ENCODE results near the gene BCAS1. TPM values are rescaled to one million over a fixed set of nuclear protein-coding genes. Genes with fewer than 3 reads are reported as not detected.

Gene BCAS1
- total and polyA plus RNA-seq, 10 of the 15 experiments (the other 5 are each of a cell fraction or from before 2014, with no cell fraction given): 0.21 to 1.4 (median 0.55) TPM

DNA sequence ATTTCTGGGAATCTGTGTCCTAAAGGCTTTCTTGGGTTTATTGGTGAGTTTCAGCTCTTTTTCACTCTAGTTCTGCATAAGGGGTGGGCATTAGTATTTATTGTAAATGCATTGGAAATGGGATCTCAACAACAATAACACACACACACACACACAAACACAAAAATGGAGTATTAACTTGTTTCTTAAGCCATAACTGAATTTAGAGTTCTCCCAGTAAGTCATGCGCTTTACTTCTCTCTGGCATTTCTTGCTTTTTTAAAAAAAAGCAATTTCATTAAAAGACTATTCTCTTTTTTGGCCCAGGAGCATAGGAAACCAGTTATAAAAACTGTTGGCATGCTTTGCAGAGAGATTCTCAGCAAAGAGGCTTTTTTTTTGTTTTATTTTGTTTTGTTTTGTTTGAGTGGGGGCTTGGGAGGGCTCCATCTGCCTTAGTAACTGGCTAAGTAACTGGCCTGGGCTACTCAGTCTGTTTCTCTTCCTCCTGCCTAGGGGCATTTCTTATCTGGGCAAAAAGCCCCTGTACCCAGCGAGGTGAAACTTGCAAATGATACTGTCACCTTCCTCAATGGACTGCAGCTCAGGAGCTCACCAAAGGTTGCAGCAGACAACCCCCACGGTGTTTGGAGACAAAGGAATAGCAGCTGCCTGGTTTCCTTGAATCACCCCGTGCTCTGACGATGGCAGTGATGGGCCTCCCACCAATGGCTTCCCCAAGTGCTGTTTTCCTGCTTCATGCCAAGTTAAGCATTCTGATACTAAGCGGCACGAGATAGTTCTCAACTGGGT lies 128.5 kb downstream of the BCAS1 start (continued):
- TF ChIP-seq, protein P1, sequence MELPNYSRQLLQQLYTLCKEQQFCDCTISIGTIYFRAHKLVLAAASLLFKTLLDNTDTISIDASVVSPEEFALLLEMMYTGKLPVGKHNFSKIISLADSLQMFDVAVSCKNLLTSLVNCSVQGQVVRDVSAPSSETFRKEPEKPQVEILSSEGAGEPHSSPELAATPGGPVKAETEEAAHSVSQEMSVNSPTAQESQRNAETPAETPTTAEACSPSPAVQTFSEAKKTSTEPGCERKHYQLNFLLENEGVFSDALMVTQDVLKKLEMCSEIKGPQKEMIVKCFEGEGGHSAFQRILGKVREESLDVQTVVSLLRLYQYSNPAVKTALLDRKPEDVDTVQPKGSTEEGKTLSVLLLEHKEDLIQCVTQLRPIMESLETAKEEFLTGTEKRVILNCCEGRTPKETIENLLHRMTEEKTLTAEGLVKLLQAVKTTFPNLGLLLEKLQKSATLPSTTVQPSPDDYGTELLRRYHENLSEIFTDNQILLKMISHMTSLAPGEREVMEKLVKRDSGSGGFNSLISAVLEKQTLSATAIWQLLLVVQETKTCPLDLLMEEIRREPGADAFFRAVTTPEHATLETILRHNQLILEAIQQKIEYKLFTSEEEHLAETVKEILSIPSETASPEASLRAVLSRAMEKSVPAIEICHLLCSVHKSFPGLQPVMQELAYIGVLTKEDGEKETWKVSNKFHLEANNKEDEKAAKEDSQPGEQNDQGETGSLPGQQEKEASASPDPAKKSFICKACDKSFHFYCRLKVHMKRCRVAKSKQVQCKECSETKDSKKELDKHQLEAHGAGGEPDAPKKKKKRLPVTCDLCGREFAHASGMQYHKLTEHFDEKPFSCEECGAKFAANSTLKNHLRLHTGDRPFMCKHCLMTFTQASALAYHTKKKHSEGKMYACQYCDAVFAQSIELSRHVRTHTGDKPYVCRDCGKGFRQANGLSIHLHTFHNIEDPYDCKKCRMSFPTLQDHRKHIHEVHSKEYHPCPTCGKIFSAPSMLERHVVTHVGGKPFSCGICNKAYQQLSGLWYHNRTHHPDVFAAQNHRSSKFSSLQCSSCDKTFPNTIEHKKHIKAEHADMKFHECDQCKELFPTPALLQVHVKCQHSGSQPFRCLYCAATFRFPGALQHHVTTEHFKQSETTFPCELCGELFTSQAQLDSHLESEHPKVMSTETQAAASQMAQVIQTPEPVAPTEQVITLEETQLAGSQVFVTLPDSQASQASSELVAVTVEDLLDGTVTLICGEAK (IDR thresholded peaks at IDR 0.05; ENCODE audit: borderline replicate concordance): no peak
- TF ChIP-seq JUND (IDR thresholded peaks at IDR 0.05; ENCODE audit: low read depth, low read length) (no peak), ZNF207 (IDR thresholded peaks at IDR 0.05; ENCODE audit: borderline replicate concordance) (no peak), SMAD5 (IDR thresholded peaks at IDR 0.05; ENCODE audit: low read depth) (no peak), RAD21 (IDR thresholded peaks at IDR 0.05; ENCODE audit: insufficient read depth, low read depth, low read length) (no peak), EZH2 (IDR thresholded peaks at IDR 0.05; ENCODE audit: borderline replicate concordance, control insufficient read depth, low read depth, low read length) (no peak), GABPA (IDR thresholded peaks at IDR 0.05; ENCODE audit: low read depth) (no peak)
- TF ChIP-seq, protein P2, sequence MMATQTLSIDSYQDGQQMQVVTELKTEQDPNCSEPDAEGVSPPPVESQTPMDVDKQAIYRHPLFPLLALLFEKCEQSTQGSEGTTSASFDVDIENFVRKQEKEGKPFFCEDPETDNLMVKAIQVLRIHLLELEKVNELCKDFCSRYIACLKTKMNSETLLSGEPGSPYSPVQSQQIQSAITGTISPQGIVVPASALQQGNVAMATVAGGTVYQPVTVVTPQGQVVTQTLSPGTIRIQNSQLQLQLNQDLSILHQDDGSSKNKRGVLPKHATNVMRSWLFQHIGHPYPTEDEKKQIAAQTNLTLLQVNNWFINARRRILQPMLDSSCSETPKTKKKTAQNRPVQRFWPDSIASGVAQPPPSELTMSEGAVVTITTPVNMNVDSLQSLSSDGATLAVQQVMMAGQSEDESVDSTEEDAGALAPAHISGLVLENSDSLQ (IDR thresholded peaks at IDR 0.05): peak; percentile 10; the same call in 1 of the 2 replicates
